Measurements from ENCODE around the gene RPP21.

RPP21 gene

GRCh38 chr6:30378290-30378937 is 33.5 kb downstream of the RPP21 start:
- no peak for DNase-seq (ENCODE audit: low read depth, low spot score)

DNA sequence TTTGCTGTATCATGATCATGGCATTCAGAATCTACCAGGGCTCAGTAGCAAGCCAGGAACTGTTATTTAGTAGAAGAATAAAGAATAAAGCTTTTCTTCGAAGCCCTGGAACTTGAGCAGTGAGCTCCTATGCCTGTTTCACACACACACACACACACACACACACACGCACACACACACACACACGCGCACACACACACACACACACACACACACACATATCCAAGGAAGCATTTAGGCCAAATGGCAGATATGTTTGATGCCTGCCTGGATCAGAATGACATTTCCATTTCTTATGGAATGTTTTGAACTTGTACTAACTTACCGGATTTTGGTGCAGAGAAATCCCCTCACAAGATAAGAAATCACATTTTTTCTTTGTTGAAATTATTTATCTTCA is 35.5 kb downstream of the RPP21 start:
- DNase-seq (ENCODE audit: low read depth, low spot score), result no peak

DNA sequence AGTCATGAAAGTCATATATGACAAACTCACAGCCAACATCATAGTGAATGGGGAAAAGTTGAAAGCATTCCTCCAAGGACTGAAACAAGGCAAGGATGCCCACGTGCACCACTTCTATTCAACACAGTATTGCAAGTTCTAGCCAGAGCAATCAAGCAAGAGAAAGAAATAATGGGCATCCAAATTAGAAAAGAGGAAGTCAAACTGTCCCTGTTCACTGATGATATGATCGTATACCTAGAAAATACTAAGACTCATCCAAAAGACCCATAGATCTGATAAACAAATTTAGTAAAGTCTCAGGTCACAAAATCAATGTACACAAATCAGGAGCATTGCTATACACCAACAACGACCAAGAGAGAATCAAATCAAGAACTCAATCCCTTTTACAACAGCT is 41.2 kb downstream of the RPP21 start:
- DNase-seq (ENCODE audit: low read depth, low spot score), result no peak

DNA sequence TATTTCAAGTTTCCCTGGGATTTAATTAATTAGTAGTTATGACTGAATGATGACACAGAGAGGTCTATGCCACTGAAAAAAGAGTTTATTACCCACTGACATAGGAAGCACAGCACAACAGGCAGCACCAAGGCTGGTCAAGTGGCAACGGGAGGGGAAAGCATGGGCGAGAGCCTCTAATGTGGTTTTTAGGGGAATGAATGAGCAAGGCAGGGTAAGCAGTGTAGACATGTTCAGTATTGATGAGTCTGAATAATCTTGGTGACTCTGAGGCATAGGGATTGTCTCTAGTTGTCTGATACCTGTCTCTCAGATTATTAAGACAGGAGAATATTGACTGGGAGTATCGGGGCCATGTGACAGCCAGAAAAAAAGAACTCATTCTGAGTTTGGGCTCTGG is 46.3 kb downstream of the RPP21 start:
- DNase-seq (ENCODE audit: low read depth, low spot score), result no peak

GRCh38 chr6:30394139-30394538 is 49.2 kb downstream of the RPP21 start:
- no peak for DNase-seq (ENCODE audit: low read depth, low spot score)
